UCSD-AML1 (cell line): ENCODE measurements around the gene SREBF2.

Experiments
- DNase-seq: peaks from one replicate; lab custom pipeline; 2025; ENCODE audit not compliant: unreplicated experiment; lab: John Stamatoyannopoulos, UW

SREBF2 gene

GRCh38 chr22:41875531-41876270 lies 42.8 kb downstream of the SREBF2 start:
- DNase-seq: no peak

GRCh38 chr22:41876275-41876674 lies 43.4 kb downstream of the SREBF2 start:
- DNase-seq: no peak

GRCh38 chr22:41876675-41877074 lies 43.8 kb downstream of the SREBF2 start:
- no peak for DNase-seq

- DNase-seq: no peak
Observed at GRCh38 chr22:41880653-41881052, 47.7 kb downstream of the SREBF2 start.

GRCh38 chr22:41883400-41883799 lies 50.5 kb downstream of the SREBF2 start:
- DNase-seq: no peak

- no peak for DNase-seq
Observed at GRCh38 chr22:41885116-41885515, 52.2 kb downstream of the SREBF2 start.

GRCh38 chr22:41885516-41885915 lies 52.6 kb downstream of the SREBF2 start:
- no peak for DNase-seq

- DNase-seq: no peak
Observed at GRCh38 chr22:41888627-41889200, 55.8 kb downstream of the SREBF2 start.

GRCh38 chr22:41891407-41891806 lies 58.5 kb downstream of the SREBF2 start:
- no peak for DNase-seq

GRCh38 chr22:41892721-41893120 lies 59.8 kb downstream of the SREBF2 start:
- no peak for DNase-seq

- no peak for DNase-seq
Observed at GRCh38 chr22:41893591-41894375, 60.9 kb downstream of the SREBF2 start.

GRCh38 chr22:41898645-41899044 lies 65.7 kb downstream of the SREBF2 start:
- DNase-seq: no peak

- no peak for DNase-seq
Observed at GRCh38 chr22:41899110-41899509, 66.2 kb downstream of the SREBF2 start.

- no peak for DNase-seq
Observed at GRCh38 chr22:41899992-41900651, 67.2 kb downstream of the SREBF2 start.

GRCh38 chr22:41900652-41901312 lies 67.9 kb downstream of the SREBF2 start:
- DNase-seq: no peak

- DNase-seq: no peak
Observed at GRCh38 chr22:41902016-41902415, 69.1 kb downstream of the SREBF2 start.

- DNase-seq: no peak
Observed at GRCh38 chr22:41902932-41903421, 70.1 kb downstream of the SREBF2 start.

GRCh38 chr22:41904450-41905410 lies 71.8 kb downstream of the SREBF2 start:
- no peak for DNase-seq

GRCh38 chr22:41905411-41906202 lies 72.7 kb downstream of the SREBF2 start:
- no peak for DNase-seq
